CD4-positive, alpha-beta T cell (primary cell): ENCODE measurements around the gene RAB40C. TPM values are rescaled to one million over a fixed set of nuclear protein-coding genes. Genes with fewer than 3 reads are reported as not detected.

Source experiments
- ATAC-seq: fragments of 200-7000 bp; cut with Tn5 transposase; one replicate; pipeline ENCODE4 v1.10.0; 2022; ENCODE audit warnings: mild to moderate bottlenecking; ENCODE audit not compliant: poor library complexity
- CTCF ChIA-PET: fragments of 350-600 bp; sonication (Branson Sonifier 250); formaldehyde crosslinking; loops from one replicate; lab custom pipeline; 2021; ENCODE audit warnings: antibody characterized with exemption, inconsistent platforms; lab: Charles Lee
- POLR2A ChIA-PET: fragments of 350-600 bp; sonication (Branson Sonifier 250); formaldehyde crosslinking; loops from one replicate; lab custom pipeline; 2021; ENCODE audit warnings: antibody characterized with exemption, inconsistent platforms; lab: Charles Lee
- DNase-seq, 14 experiments: peaks; one replicate each; pipeline ENCODE4 v3.0.0-alpha.2; 2013 to 2020; ENCODE audit warnings: mixed read lengths in 2 of 14
- H3K27ac ChIP-seq, 2 donors: one replicate each; pipeline versions ENCODE4 v1.5.1 to v1.7.0; 2013; ENCODE audit warnings: low read length in 2 of 2, low read depth in 1 of 2, mild to moderate bottlenecking in 1 of 2
- H3K27me3 ChIP-seq, 2 experiments: 1 replicate in 1 of 2; 2 replicates in 1 of 2; pipeline versions ENCODE4 v1.6.1 to v1.7.0; 2013; ENCODE audit warnings: low read length in 2 of 2, control low read depth in 1 of 2, mild to moderate bottlenecking in 1 of 2, moderate library complexity in 1 of 2; ENCODE audit not compliant: insufficient read depth in 2 of 2, control insufficient read depth in 1 of 2
- H3K36me3 ChIP-seq: one replicate; pipeline ENCODE4 v1.6.1; 2013; ENCODE audit warnings: low read length, control low read depth; ENCODE audit not compliant: insufficient read depth
- H3K4me1 ChIP-seq: one replicate; pipeline ENCODE4 v1.6.1; 2013; ENCODE audit warnings: low read length, control low read depth; ENCODE audit not compliant: insufficient read depth
- H3K4me3 ChIP-seq: one replicate; pipeline ENCODE4 v1.5.1; 2013; ENCODE audit warnings: mild to moderate bottlenecking, low read length, moderate library complexity
- H3K9me3 ChIP-seq, 2 experiments: 1 replicate in 1 of 2; 2 replicates in 1 of 2; pipeline versions ENCODE4 v1.6.1 to v1.7.0; 2013; ENCODE audit warnings: low read length in 2 of 2, mild to moderate bottlenecking in 2 of 2, control low read depth in 1 of 2, moderate library complexity in 1 of 2; ENCODE audit not compliant: control insufficient read depth in 1 of 2, insufficient read depth in 1 of 2
- H3K27ac Mint-ChIP-seq: one replicate; pipeline ENCODE4 v1.8.0; 2020; ENCODE audit warnings: mixed read lengths
- H3K27me3 Mint-ChIP-seq: one replicate; pipeline ENCODE4 v1.8.0; 2021; ENCODE audit warnings: mixed read lengths
- H3K36me3 Mint-ChIP-seq: one replicate; pipeline ENCODE4 v1.8.0; 2021; ENCODE audit warnings: low read depth, mixed read lengths
- H3K4me1 Mint-ChIP-seq: one replicate; pipeline ENCODE4 v1.8.0; 2021; ENCODE audit warnings: low read depth, mixed read lengths
- H3K4me3 Mint-ChIP-seq: one replicate; pipeline ENCODE4 v1.8.0; 2020; ENCODE audit warnings: mild to moderate bottlenecking, mixed read lengths
- H3K9me3 Mint-ChIP-seq: one replicate; pipeline ENCODE4 v1.8.0; 2020; ENCODE audit warnings: mixed read lengths
- intact Hi-C, 2 experiments: fragments of 100-400 bp; cut with DNase I in 1 of 2; cut with micrococcal nuclease in 1 of 2; formaldehyde crosslinking; loops; one replicate each; pipeline versions ENCODE4 v1.15.1 to v1.9.0; 2023 to 2025; cut with DNase I, micrococcal nuclease
- total RNA-seq, 174 experiments: library from RNA in 2 of 174; stranded (reverse) in 2 of 174; gene quantifications; one replicate each; pipeline ENCODE4 v1.2.3 and lab custom pipeline; 2021 to 2026
- TF ChIP-seq, protein P1 (sequence below): fragments of 200-600 bp; IDR thresholded peaks from one replicate; pipeline ENCODE4 v1.8.0; 2022; ENCODE audit warnings: antibody characterized with exemption, mild to moderate bottlenecking

RAB40C gene
- total RNA-seq, 2 experiments from 2014 or later, result 8.9 to 9.5 TPM

GRCh38 chr16:621526-622105 is 31.8 kb downstream of the RAB40C start:
- CTCF ChIA-PET, result no interaction called here
- H3K9me3 ChIP-seq, result no peaks in the 10 kb centered on the region
- no peaks in the 10 kb centered on the region for H3K9me3 Mint-ChIP-seq
- H3K27me3 Mint-ChIP-seq, result no peaks in the 10 kb centered on the region
- no peak for DNase-seq
- TF ChIP-seq, protein P1, sequence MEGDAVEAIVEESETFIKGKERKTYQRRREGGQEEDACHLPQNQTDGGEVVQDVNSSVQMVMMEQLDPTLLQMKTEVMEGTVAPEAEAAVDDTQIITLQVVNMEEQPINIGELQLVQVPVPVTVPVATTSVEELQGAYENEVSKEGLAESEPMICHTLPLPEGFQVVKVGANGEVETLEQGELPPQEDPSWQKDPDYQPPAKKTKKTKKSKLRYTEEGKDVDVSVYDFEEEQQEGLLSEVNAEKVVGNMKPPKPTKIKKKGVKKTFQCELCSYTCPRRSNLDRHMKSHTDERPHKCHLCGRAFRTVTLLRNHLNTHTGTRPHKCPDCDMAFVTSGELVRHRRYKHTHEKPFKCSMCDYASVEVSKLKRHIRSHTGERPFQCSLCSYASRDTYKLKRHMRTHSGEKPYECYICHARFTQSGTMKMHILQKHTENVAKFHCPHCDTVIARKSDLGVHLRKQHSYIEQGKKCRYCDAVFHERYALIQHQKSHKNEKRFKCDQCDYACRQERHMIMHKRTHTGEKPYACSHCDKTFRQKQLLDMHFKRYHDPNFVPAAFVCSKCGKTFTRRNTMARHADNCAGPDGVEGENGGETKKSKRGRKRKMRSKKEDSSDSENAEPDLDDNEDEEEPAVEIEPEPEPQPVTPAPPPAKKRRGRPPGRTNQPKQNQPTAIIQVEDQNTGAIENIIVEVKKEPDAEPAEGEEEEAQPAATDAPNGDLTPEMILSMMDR, result no peak
- intact Hi-C loops, result no loop called here
- no peak overlapping the region for H3K4me3 ChIP-seq
- POLR2A ChIA-PET, result no interaction called here
- H3K27ac Mint-ChIP-seq, result no peak overlapping the region
- no peak overlapping the region for H3K4me3 Mint-ChIP-seq
- ATAC-seq, result no peak
- no peaks in the 10 kb centered on the region for H3K4me1 ChIP-seq
- no peaks in the 10 kb centered on the region for H3K27me3 ChIP-seq
- no peaks in the 10 kb centered on the region for H3K36me3 Mint-ChIP-seq
- no peak overlapping the region for H3K27ac ChIP-seq
- H3K4me1 Mint-ChIP-seq, result no peaks in the 10 kb centered on the region
- H3K36me3 ChIP-seq, result peaks cover 7% of the 10 kb centered on the region

DNA sequence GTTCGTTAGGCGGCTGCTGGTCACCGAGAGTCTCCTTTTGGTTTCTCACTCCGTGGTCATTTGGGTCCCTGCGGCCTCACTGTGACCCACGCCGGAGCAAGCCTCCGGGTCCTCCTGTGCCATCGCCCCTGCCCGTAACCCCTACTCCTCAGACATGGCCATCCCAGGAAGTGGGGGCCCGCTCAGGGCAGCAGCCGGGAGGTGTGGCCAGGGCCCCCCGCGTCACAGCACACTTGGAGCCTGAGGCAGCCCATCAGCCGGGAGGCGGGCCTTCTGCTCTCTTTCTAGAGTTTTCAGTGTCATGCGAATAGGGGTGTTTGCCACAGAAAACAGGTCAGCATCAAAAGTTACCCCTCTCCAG is 33.0 kb downstream of the RAB40C start:
- DNase-seq (no peak), ATAC-seq (no peak)
- Mint-ChIP-seq H3K27me3 (no peaks in the 10 kb centered on the region), H3K27ac (no peak overlapping the region), H3K4me1 (no peaks in the 10 kb centered on the region), H3K36me3 (no peaks in the 10 kb centered on the region), H3K9me3 (no peaks in the 10 kb centered on the region), H3K4me3 (no peak overlapping the region)
- peaks cover 10% of the 10 kb centered on the region for H3K36me3 ChIP-seq
- intact Hi-C loops, result no loop called here
- no peaks in the 10 kb centered on the region for H3K27me3 ChIP-seq
- no peak overlapping the region for H3K27ac ChIP-seq
- H3K9me3 ChIP-seq, result no peaks in the 10 kb centered on the region
- no peak overlapping the region for H3K4me3 ChIP-seq
- ChIA-PET POLR2A (no interaction called here), CTCF (no interaction called here)
- no peaks in the 10 kb centered on the region for H3K4me1 ChIP-seq
- TF ChIP-seq, protein P1, result no peak

- CTCF ChIA-PET, result no interaction called here
- Mint-ChIP-seq H3K27ac (no peak overlapping the region), H3K9me3 (no peaks in the 10 kb centered on the region), H3K36me3 (no peaks in the 10 kb centered on the region), H3K4me1 (no peaks in the 10 kb centered on the region), H3K4me3 (no peak overlapping the region), H3K27me3 (no peaks in the 10 kb centered on the region)
- Histone ChIP-seq H3K36me3 (peaks cover 10% of the 10 kb centered on the region), H3K27ac (no peak overlapping the region), H3K4me1 (no peaks in the 10 kb centered on the region), H3K27me3 (no peaks in the 10 kb centered on the region), H3K9me3 (no peaks in the 10 kb centered on the region), H3K4me3 (no peak overlapping the region)
- POLR2A ChIA-PET, result no interaction called here
- no peak for ATAC-seq
- DNase-seq, result no peak
- intact Hi-C loops, result no loop called here
- TF ChIP-seq, protein P1, result no peak
Observed at GRCh38 chr16:624526-625070, 34.7 kb downstream of the RAB40C start.
